Stimulated activated CD8-positive, alpha-beta memory T cell treated with anti-CD3 and anti-CD28 coated beads, Interleukin-7, amount 100 ng/mL, for 4 hours (primary cell): ENCODE measurements around the gene SMR3B.

Experiments
- DNase-seq, 2 donors: peaks; one replicate each; pipeline ENCODE4 v3.0.0-alpha.2; 2020; ENCODE audit warnings: low read depth in 2 of 2

SMR3B gene

DNA sequence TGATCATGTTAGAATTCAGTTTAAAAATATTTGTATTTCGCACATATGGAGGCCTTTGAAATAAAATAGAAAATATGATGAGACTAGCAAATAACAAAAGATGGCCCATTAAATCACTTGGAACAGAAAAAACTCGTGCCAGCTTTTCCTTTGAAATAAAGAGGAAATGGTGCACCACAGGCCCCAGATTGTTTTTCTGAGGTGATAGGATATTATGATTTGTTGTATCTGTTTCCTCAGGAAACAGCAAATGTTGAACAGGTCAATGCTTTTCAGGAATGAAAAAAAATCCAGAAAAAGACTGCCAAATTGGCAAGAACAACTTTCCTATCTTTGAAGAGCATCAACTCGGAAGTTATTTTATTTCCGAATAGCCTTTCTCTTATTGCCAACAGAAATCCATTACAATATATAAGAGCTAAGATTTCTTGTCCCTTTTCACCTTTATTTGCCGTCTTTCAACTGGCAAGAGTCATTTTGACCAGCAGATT is at the start of gene SMR3B:
SMR3B (plus strand) TSS at position 441 of the 491 bp plus-strand sequence. CDS start 1,380 bp downstream, outside the sequence.
- no peak for DNase-seq

DNA sequence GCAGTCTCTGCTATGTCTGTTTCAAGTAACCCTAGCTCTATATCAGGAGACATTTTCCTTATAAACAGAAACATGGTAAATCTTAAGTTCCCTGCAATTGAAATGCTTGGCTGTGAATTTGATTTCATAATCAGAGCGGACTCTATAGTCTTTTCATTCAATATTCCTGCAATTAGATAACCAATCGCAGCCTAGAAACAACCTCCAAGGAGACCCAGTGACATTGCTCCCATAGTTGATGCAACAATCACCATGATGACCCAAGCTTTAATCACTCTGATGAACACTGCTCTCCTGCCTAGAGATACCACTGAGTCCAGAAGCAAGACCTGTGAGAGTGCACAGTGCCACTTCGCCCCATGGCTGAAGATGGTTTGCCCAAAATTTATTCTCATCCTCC is 48.2 kb upstream of the SMR3B start, which contains the start of gene CABS1:
CABS1 (plus strand) TSS at position 301 of the 400 bp plus-strand sequence; CDS start at position 360, 59 bp downstream.
- no peak for DNase-seq

DNA sequence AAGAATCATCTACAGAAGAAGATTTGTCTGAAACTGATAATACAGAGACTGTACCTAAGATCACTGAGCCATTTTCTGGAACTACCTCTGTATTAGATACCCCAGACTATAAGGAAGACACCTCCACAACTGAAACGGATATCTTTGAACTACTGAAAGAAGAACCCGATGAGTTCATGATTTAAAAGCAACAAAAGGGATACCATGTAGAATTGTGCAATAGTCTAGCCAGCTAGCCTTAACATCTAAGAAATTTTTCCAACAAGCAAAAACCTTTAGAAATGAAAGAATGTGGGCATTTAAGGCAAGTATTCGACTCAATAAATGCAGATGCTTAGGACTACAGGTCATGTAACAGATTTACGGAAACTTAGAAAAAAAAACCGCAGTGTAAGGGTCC is 46.9 kb upstream of the SMR3B start:
- no peak for DNase-seq

DNA sequence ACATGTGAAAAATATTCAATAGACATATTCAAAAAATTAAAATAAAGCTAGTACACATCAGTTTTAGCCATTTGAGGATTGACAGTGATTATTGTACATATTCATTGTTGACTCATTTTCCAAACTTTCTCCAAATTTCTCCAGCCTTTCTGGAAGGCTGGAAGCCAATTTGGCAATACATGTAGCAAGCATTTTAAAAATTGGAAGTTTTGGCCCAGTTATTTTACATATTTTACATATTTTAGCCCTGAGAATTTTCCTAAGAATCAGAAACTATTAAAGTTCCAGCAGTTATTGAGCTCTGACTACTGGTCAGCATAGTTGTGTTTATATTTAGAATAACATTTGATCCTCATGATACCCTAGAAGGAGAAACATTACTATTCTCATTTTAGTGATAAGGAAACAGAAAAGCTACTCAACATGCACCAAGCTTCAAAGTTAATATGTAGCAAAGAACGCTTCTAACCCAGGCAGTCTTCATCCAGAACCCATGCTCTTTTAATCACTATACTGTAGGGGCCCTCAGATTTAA is 45.0 kb upstream of the SMR3B start:
- DNase-seq, result no peak

DNA sequence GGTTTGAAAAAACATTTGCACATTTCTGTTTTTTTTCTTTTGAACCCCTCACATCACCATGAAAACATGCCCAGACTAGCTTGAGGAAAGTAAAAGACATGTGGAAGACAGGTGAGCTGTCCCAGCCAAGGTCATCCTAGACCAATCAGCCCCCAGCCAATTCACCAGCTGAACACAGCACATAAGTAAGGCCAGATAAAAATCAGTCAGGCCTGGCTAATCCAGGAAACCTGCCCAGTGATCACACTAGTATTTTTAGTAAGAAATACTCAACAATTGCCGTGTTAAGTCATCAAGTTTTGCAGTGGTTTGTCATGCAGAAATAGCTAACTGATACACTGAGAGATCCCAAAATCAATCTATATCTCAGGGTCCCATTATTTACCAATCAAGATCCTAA is 26.7 kb upstream of the SMR3B start:
- no peak for DNase-seq

DNA sequence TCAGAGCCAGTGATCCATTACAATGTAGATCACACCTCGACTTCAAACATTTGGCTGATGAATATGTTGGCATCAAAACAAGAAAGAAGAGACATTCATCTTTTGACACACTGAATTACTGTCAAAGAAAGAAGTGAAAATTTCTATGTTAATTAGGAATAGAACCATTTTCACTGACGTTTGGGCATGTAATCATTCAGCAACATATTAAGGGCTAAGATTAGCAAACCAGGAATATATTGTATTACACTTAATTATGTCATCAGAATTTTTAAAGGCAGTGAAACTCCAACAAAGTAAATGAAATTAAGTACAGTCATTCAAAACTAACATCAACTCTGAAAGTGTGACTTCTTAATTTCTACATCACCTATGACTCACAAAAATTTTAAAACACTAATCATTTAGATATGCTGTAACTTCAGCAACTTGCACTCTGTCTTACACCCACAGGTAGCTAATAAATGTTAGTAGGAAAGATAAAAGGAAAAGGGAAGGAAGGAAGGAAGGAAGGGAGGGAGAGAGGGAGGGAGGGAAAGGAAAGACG is 23.7 kb upstream of the SMR3B start:
- no peak for DNase-seq

DNA sequence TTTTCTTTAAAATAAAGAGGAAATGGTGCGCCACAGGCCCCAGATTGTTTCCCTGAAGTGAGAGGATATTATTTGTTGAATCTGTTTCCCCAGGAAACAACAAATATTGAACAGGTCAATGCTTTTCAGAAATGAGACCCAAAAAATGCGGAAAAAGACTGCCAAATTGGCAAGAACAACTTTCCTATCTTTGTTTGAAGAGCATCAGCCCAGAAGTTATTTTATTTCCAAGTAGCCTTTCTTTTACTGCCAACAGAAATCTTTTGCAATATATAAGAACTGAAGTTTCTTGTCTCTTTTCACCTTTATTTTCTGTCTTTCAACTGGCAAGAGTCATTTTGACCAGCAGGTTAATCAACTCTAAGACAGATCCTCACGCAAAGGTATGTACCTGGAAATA is 22.5 kb upstream of the SMR3B start, which contains the start of gene SMR3A:
SMR3A (plus strand) TSS at position 301 of the 400 bp plus-strand sequence. CDS start 1,356 bp downstream, outside the sequence.
- DNase-seq, result no peak

DNA sequence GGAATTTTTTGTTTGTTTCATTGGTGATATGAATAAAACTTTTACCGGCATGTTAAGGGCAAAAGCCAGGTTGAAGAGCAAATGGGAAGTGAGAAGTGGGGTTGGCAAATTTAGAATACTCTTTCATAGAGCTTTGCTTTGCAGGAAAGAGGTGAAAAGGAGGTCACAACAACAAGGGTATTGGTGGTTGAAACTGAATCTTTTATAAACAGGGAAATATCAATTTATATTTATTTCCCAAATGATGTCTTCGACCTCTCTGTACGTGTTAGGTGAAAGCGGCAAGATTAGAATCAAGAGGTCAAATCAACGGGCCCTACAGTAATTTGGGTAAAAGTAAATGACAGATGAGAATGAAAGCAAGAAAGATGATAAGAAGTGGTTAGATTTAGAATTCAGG is 18.9 kb upstream of the SMR3B start:
- DNase-seq, result no peak

DNA sequence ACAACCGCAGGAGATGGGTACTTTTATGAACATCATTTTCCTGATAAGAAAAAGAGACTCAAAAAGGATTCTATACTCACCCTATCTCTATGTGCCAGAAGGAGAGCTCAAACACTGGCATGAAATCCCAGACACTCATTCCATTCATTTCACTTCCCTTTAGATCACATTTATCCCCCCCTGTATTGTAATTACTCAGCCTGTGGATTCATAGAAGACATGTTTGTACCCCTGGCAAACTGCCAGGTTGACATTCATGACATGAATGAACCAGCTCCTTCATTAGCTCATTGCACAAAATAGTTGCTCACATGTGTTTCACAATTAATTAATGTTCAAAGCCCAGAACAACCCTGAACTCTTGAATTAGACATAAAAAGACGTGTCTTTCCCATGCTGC is 17.5 kb upstream of the SMR3B start:
- DNase-seq, result no peak

DNA sequence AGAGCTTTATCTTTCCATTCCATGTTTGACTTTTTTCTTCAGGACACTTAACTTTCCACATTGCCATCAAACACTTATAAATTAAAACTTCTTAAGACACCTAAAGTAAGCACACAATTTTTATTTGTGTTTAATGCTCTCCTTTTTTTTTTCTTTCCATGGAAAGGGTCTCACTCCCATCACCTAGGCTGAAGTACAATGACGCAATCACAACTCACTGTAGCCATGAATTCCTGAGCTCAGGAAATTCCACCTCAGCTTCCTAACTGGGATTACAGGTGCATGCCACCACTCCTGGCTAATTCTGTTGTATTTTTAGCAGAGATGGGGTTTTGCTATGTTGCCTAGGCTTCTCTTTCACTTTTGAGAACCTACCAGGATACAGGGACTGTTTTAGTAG is 15.1 kb upstream of the SMR3B start:
- no peak for DNase-seq

DNA sequence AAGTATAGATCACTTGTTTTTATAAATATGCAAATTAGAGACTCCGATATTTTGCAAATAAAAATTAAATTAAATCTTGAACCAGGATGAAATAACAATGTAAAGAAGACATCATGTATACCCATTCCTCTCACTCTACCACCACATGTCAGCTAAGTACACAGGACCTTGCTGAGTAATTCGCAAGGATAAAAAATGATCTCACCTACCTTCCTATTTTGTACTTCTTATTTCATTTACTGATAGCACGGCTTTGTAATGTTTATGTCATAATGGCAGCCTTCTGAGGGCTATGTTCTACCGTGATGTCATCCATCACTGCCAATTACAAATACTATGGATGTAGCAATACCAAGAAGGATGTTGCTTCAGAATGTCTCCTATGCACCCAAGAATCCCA is 10.9 kb upstream of the SMR3B start:
- DNase-seq, result no peak

DNA sequence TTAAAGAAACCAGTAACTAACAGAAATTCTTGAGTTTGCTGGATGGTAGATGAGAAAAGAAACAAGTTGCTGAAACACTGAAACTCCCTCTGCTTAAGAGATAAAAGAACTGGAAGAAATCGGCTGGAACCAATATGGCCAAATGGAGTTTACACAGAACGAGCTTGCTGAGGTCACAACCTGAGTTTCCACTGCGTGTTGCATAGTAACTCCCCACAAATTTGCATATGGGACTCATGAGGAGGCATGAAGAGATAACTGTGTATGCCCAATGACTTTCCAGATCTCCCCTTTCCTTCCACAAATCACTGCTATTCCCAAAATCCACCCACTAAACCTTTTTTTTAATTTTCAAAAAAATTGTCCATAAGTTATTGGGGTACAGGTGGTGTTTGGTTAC is 10.2 kb upstream of the SMR3B start:
- DNase-seq, result no peak

DNA sequence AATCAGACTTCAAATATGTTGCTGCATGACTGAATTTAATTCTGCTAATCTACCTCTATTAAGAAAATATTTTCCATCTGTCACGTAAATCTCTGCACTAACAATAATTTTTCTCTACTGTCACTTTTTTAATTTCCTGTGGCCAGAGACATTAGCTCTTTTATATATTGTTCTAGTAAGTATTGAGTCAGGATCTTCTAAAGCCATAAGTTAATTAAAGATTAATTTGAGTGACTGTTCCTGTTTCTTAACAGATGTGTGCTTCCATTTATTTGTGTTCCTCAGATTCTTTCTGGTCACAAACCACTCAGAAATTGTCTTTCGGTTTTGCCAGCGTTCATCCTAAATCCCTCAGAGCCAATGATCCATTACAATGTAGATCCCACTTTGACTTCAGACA is 2.4 kb upstream of the SMR3B start:
- DNase-seq, result no peak

DNA sequence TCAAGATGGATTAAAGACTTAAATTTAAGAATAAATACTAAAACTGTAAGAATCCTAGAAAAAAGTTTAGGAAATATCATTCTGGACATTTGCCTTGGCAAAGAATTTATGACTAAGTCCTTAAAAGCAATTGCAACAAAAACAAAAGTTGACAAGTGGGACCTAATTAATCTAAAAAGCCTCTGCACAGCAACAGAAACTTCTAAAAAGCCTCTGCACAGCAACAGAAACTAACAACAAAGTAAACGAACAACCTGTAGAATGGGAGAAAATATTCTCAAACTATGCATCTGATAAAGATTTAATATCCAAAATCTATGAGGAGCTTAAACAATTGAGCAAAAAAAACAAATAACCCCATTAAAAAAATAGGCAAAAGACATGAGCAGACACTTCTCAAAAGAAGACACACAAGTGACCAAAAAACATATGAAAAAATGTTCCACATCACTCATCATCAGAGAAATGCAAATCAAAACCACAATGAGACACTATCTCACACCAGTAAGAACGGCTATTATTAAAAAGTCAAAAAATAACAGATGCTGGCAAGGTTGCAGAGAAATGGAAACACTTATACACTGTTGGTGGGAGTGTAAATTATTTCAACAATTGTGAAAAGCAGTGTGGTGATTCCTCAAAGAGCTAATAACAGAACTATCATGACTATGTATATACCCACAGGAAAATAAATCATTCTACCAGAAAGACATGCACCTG is 9.3 kb downstream of the SMR3B start:
- DNase-seq, result no peak

DNA sequence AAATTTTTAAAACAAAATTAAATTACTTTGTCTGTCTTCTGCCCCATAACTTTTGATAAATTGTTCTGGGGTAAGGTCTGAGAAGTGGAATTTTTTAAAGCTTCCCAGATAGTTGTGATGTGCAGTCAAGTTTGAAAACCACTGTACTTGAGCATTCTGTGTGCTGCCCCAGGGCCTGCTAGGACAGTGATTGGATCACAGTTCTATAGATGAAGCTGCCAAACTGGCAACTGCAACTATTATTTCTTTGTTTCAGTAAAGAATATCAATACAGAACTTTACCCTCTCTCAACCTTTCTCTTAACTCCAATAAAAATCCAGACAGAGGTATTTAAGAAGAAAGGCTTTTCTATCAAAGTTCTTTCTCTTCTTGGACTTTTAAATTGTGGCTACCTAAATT is 14.6 kb downstream of the SMR3B start, which contains the start of gene OPRPN:
OPRPN (plus strand) TSS at position 361 of the 400 bp plus-strand sequence. CDS start 1,346 bp downstream, outside the sequence.
- DNase-seq, result no peak

DNA sequence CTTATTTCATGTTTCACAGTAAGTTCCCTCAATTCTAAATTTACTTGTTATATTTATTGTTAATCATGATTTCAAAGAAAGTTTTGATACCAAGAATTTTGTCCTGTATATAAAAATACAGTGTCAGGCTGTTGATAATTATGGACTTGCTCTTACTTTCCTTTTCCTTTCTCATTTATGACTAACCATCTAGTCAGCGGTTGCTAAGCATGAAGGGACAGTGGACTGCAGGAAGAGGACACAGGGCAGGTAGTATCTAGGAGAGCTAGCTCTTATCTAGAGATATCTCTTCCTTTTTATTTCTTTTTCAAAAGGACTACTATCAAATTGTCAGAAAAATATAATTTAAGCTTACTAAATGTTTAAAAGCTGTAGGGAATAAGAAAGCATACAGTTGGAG is 16.4 kb downstream of the SMR3B start:
- DNase-seq, result no peak

DNA sequence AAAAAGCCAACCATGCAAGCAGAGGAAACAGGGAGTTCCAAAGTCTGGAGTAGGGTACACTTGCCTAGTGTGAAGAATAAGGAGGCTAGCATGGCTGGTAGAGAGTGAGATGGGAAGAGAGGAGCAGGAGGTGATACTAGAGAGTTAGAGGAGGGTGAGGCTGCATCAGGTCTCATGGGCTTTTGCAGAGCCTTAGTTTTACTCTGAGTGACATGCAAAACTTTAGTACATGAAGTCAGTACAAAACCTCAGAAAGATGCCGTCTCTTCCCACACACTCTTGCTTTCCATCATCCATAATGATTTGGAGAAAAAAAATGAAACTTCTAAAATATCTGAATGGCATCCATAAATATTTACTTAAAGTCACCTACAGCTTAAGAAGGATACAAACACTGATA is 19.8 kb downstream of the SMR3B start:
- DNase-seq, result no peak

DNA sequence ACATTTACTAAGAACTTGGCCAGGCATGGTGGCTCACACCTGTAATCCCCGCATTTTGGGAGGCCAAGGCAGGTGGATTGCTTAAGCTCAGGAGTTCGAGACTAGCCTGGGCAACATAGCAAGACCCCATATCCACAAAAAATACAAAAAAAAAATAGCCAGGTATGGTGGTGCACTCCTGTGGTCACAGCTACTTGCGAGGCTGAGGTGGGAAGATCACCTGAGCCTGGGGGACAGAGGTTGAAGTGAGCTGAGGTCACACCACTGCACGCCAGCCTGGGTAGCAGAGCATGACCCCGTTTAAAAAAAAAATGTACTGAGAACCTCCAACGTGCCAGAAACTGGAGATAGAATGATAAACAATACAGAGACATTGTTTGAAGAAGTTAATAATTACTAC is 22.8 kb downstream of the SMR3B start:
- no peak for DNase-seq

DNA sequence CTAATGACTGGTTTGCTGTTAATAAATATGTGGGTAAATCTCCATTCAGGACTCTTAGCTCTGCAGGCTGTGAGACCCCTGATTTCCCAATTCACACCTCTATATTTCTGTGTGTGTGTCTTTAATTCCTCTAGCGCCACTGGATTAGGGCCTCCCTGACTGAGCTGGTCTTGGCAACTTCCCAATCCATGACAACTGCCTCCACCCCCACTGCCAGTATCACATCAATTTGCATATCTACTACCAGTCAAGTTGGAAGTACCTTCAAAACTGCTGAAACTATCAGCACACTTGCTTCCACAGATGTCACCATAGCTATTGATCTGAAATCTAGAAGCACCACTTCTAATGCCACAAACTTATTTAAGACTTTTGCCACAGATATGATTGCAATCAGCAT is 42.4 kb downstream of the SMR3B start:
- DNase-seq, result no peak

DNA sequence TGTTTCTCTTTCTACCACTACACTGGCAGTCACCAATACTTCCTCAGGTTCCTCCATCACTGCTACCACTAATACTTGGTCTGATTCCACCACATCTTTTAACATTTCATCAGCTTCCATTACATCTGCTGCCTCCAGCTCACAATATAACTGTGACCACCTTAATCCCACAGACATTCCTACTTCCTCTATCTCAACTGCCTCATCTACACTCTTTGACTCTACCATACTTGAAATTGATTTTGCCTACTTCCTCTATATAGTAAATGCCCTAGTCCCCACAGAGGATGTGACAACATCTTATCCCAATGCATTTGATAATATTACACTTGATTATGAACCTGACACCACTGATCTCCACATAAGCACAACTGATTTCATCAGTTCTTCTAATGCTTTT is 43.9 kb downstream of the SMR3B start:
- DNase-seq, result no peak

DNA sequence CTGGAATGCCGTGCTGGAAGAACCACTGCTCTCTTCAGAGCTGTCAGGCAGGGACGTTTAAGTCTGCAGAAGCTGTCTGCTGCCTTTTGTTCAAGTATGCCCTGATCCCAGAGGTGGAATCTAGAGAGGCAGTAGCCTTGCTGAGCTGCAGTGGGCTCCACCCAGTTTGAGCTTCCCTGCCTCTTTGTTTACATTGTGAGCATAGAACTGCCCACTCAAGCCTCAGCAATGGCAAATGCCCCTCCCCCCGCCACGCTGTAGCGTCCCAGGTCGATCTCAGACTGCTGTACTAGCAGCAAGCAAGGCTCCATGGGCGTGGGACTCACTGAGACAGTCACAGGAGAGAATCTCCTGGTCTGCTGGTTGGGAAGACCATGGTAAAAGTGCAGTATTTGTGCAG is 54.3 kb downstream of the SMR3B start:
- DNase-seq, result no peak
